HG03135 (cell line): ENCODE data around the gene PMF1.
A peak's percentile ranks its signal among the peaks of the same experiment; 100 is the strongest.

ENCODE experiments used
- ATAC-seq: cut with Tn5 transposase; IDR thresholded peaks from one replicate; pipeline ENCODE4 v1.9.1; 2021; ENCODE audit warnings: mild to moderate bottlenecking, moderate library complexity; ENCODE audit not compliant: unreplicated experiment

The PMF1 gene

DNA sequence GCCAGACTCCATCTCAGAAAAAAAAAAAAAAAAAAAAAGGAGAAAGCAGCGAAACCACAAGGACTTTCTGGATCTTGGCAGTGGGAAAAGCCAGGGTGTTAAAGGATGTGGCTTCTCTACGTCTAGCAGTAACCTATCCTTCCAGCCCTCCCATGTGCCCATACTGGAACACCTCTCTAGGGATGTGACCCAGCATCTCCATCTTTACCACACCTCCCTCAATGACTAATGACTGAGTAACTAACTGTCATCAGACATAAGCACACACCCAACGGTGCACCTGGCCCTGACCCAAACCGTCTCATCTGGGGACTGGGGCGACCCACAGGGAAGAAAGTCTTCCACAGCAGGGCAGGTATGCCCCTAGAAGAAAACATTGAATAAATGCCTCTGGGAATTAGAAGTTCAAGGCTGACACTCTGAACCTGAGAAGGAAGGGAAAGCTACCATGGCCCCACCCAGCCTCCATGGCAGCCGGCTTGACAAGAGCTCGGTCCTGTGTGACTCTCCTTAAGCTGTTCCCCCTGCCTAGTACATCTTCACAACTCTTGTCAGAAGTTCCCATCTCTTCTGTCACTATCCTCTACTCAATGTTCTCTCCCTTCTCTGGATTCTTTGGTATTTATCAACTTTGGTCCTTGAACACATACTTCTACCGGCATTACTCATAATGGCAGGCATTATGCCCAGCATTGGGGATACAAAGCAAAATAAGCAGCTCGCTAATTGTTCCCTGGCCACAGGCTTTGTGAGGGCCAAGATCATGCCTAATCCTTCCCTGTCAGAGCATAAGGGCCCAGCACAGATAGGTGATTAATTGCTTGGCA is 49.9 kb downstream of the PMF1 start:
- ATAC-seq, result no peak

DNA sequence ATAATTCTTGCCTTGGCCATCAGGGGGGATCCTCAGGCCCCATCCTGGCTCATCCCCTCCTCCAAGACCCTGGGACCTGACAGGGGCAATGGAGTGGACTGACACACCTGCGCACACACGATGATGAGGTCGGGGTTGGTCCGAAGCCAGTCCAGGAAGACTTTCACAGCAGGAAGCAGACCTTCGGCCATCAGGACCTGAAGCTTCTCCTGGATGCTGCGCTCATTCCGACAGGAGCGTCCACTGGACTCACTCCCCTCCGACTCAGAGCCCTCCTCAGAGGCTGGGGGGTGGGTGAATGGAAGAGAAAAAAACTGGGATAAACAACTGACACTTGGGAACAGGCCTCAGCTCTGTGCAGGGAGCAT is 50.5 kb downstream of the PMF1 start:
- ATAC-seq, result no peak

GRCh38 chr1:156266051-156266450 is 53.2 kb downstream of the PMF1 start:
- ATAC-seq, result no peak

DNA sequence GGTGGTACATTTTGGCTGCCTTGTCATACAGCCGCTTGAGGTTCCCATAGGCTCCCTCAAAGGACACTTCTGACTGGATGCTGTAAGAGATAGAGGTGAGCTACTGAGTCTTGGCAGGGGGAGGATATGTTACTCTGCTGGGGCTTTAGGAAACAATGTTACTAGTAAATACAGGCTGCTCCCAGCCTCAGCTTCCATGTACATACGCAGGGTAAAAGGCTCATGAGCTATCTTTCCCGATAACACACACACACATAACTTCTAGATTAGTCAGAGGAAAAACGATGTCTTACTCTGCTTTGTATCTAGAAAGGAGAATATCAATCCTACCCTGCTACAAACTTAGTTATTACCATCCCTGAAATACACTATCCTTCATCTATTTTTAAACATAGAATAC is 55.5 kb downstream of the PMF1 start:
- no peak for ATAC-seq

DNA sequence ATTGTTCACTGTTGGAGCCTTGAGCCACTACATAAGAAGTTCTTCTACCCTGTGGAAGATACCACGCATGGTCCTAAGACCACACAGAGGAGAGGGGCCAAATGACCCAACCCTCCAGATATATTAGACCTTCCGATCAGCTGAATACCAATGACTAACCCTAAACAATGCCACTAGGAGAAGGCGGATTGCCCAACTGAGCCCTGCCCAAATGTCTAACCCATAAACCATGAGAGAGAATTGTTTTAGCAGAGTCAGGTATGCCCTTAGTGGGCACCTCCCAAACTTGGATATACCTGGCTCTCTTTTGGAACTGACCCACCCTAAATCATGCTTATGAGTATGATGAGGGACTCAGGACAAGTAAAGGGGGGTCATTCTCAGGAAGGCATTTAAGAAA is 57.5 kb downstream of the PMF1 start:
- no peak for ATAC-seq

DNA sequence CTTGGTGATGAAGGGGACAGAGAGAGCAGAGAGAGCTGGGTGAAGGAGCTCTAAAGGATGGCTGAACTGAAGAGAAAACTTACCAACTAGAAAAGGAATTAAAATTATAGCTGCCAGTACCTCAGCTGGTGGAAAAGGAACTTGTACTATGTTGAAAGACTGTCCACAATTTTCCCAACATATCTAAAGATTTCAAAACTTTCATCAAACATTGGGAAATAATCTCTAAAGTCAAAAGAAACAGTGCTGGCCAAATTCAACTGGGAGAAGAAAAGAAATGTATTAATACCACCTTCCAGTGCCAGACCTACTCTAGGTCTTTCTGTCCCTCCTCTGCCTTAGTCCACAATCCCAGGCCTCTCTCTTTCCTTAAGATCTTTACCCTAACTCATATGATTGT is 63.7 kb downstream of the PMF1 start:
- no peak for ATAC-seq

- ATAC-seq, result no peak
Observed at GRCh38 chr1:156276966-156277381, 64.2 kb downstream of the PMF1 start.

DNA sequence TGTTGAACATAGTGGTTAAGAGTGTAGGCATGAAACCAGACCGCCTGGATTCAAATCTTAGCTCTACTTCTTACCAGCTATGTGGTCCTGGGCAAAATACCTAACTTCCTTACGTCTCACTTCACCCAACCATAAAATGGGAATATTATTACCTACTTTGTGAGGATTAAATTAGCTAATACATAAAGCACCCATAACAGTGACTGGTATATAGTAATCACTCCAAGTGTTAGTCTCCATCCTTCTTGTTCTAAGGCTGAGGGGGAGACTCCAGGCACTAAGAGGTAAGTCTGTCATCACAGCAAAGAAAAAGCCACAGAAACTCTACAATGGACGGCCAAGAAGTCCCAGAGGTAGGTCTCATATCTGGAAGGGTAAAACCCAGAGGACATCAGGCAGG is 67.0 kb downstream of the PMF1 start:
- ATAC-seq, result no peak

DNA sequence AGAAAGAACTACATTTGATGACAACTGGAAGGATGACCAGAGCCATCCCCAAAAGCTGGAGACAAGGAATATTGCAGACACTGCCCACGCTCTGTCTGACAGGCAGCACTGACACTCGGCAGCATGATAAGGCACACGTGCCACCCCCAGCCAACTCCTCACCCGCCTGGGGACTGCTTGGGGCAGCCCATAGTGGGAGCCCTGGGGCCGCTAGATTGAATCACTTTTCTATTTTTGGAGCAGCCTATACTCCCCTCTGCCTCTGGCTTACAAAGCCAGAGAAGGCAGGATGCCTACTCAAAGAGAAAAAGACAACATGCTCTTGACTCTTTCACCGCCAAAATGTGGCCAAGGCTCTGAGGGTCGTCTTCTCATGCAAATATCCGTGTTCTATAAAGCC is 68.5 kb downstream of the PMF1 start:
- peak; percentile 40 for ATAC-seq

- no peak for ATAC-seq
Observed at GRCh38 chr1:156281693-156282478, 69.1 kb downstream of the PMF1 start.

GRCh38 chr1:156282479-156283222 is 69.8 kb downstream of the PMF1 start, which contains the start of gene SMG5:
Gene SMG5 (minus strand): TSS chr1:156282825. CDS start chr1:156282680, 145 bp downstream.
- ATAC-seq, result peak; percentile 76

- ATAC-seq, result no peak
Observed at GRCh38 chr1:156283521-156283920, 70.7 kb downstream of the PMF1 start.

- no peak for ATAC-seq
Observed at GRCh38 chr1:156284112-156284511, 71.3 kb downstream of the PMF1 start, which contains the start of gene TMEM79. Gene TMEM79 (plus strand): TSS chr1:156284325. CDS start chr1:156285227, 902 bp downstream.

GRCh38 chr1:156284757-156285156 is 72.0 kb downstream of the PMF1 start:
- ATAC-seq, result no peak

DNA sequence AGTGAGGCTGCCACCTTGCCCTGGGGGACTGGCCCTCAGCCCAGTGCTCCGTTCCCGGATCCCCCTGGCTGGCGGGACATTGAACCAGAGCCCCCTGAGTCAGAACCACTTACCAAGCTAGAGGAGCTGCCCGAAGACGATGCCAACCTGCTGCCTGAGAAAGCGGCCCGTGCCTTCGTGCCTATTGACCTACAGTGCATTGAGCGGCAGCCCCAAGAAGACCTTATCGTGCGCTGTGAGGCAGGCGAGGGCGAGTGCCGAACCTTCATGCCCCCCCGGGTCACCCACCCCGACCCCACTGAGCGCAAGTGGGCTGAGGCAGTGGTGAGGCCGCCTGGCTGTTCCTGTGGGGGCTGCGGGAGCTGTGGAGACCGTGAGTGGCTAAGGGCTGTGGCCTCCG is 72.6 kb downstream of the PMF1 start:
- no peak for ATAC-seq

- ATAC-seq, result no peak
Observed at GRCh38 chr1:156286061-156286460, 73.3 kb downstream of the PMF1 start.
